ENCODE data around the gene DHODH.

DNA sequence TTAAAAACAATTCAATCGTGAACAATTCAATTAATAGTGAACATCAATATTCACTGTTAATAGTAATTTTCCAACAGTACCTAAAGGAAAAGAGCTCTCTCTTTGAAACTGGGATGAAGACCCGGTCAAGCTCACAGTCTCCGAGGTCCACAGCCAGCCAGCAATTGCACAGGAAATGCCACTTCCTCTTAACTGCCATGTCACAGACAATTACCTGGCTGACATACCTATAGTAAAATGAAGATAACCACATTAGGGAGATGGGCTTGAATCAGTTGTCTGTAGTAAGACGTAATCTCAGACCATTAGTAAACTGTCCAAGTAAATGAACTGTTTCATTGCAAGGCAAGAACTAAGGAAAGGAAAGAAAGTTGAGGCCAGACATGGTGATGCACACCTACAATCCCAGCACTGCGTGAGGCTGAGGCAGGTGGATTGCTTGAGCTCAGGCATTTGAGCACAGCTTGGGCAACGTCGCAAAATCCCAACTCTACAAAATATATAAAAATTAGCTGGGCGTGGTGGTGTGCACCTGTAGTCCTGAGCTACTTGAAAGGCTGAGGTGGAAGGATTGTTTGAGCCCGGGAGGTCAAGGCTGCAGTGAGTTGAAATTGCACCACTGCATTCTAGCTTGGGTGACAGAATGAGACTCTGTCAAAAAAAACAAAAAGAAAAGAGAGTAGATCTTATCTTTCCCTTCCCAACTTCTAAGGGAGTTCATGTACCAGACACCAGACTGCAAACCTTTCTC lies 45.2 kb upstream of the DHODH start:
- TF ChIP-seq POLR2A (IDR thresholded peaks at IDR 0.05; ENCODE audit: low read depth, low read length) (no peak), NFE2L2 (IDR thresholded peaks at IDR 0.05; ENCODE audit: low read depth, low read length) (no peak), RAD21 (IDR thresholded peaks at IDR 0.05; ENCODE audit: low read length) (no peak), ELK1 (IDR thresholded peaks at IDR 0.05; ENCODE audit: borderline replicate concordance, low read depth, low read length) (no peak), CEBPB (IDR thresholded peaks at IDR 0.05; ENCODE audit: low read depth, low read length) (no peak), RCOR1 (IDR thresholded peaks at IDR 0.05; ENCODE audit: insufficient replicate concordance, low read length) (no peak), SMC3 (IDR thresholded peaks at IDR 0.05; ENCODE audit: low read depth, low read length) (no peak), MXI1 (IDR thresholded peaks at IDR 0.05; ENCODE audit: borderline replicate concordance, low read depth, low read length) (no peak), FOS (IDR thresholded peaks at IDR 0.05; ENCODE audit: low read depth, low read length) (no peak), BHLHE40 (IDR thresholded peaks at IDR 0.05; ENCODE audit: low read depth, low read length) (no peak), MAFK (IDR thresholded peaks at IDR 0.05; ENCODE audit: low read depth, low read length) (no peak), MAZ (IDR thresholded peaks at IDR 0.05; ENCODE audit: borderline replicate concordance, low read depth, low read length) (no peak)
- TF ChIP-seq, protein P1, sequence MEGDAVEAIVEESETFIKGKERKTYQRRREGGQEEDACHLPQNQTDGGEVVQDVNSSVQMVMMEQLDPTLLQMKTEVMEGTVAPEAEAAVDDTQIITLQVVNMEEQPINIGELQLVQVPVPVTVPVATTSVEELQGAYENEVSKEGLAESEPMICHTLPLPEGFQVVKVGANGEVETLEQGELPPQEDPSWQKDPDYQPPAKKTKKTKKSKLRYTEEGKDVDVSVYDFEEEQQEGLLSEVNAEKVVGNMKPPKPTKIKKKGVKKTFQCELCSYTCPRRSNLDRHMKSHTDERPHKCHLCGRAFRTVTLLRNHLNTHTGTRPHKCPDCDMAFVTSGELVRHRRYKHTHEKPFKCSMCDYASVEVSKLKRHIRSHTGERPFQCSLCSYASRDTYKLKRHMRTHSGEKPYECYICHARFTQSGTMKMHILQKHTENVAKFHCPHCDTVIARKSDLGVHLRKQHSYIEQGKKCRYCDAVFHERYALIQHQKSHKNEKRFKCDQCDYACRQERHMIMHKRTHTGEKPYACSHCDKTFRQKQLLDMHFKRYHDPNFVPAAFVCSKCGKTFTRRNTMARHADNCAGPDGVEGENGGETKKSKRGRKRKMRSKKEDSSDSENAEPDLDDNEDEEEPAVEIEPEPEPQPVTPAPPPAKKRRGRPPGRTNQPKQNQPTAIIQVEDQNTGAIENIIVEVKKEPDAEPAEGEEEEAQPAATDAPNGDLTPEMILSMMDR (conservative IDR thresholded peaks at IDR 0.05; ENCODE audit: low read depth, low read length): no peak
- TF ChIP-seq, protein P2, sequence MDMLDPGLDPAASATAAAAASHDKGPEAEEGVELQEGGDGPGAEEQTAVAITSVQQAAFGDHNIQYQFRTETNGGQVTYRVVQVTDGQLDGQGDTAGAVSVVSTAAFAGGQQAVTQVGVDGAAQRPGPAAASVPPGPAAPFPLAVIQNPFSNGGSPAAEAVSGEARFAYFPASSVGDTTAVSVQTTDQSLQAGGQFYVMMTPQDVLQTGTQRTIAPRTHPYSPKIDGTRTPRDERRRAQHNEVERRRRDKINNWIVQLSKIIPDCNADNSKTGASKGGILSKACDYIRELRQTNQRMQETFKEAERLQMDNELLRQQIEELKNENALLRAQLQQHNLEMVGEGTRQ (IDR thresholded peaks at IDR 0.05; ENCODE audit: low read depth, low read length): no peak
